Activated T-cell treated with anti-CD3 and anti-CD28 coated beads, Interleukin-2, amount 50 U/mL, for 1 hour (primary cell): ENCODE measurements around the gene MAT2A.
"Not testable (repeated sequence)": the region's sequence is repeated elsewhere in the genome, so short reads cannot be mapped to it uniquely, and the experiment has no call there.

Experiments used
- DNase-seq: peaks from one replicate; pipeline ENCODE4 v3.0.0-alpha.2; 2020

Gene MAT2A

GRCh38 chr2:85547859-85548607 lies 9.1 kb downstream of the MAT2A start:
- DNase-seq: no peak

GRCh38 chr2:85548608-85548900 lies 9.6 kb downstream of the MAT2A start:
- DNase-seq: no peak

DNA sequence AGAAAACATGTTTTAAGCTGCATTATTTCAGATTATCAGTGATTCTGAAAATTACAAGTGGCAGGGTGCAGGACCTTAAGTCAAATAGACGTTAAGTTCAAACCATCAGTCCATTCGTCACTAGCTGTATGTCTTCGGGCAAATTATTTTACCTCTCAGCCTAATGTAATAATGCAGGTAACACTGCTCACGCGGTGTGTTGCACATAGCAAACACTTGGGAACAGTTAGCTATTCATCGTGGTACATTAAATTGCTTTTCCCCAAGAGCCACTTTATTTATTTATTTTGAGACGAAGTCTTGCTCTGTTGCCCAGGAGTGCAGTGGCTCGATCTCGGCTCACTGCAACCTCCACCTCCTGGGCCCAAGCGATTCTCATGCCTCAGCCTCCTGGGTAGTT lies 10.1 kb downstream of the MAT2A start:
- no peak for DNase-seq

DNA sequence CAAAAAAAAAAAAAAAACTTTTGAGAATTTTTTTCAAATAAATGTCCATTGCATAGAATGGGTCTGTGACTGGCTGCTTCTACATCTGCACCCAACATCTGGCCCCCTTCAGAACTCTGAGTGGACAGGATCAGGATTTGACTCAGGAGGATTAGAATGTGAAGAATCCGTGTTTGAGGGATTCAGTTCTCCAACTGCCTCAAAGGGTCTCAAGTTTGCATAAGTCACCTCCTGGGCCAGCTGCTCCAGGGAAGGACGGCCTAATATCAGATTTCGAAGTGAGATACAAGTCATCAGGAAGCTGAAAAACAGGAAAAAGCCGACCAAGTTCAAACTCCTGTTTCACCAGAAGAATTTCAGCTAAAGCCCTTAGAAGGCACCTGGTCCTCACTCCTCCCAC lies 10.9 kb downstream of the MAT2A start:
- DNase-seq: no peak

- DNase-seq: no peak
Measured at GRCh38 chr2:85550486-85550885, 11.5 kb downstream of the MAT2A start.

DNA sequence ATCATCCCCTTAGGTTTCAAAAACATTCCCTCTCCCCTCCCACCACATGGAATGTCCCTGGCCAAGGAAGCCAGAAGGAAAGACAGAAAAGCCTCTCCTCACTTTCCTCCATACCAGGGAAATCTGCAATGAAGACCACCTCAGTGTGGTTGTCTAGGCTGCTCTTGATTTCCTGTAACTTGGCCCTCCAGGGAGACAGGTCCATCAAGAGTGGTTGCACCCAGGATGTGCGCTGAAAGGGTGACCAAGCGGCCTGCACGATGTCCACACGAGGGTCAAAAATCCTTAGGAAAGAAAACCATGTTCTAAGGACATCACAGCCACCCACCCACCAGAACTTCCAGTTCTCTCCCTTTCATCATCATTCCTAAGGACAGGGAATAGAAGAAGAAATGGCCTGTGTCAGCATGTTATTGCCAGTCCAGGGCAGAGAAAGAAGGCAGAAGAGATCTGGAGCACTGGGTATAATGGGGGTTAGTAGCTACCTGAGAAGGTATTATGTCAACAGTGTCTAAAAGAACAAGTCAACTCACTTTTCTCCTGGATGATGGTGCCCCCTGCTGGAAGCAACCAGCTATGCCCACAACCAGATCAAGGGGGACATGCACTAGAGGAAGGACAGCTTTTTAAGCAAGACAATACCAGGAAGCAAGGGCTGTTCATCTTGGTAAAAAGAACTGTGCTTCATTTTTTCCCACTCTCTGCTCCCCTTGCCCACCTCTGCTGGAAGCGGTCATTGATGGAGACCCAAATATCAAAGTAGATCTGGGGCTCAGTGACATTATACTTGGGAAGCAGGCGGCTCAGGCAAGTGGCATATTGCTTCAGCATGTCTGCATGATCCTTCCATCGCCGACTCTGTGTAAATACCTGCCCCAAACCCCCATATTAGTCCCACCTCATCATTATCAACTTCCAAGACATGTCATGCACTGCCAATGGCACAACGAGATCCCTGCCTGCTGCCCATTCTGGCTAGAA lies 13.0 kb downstream of the MAT2A start:
- peak; percentile 88 for DNase-seq

DNA sequence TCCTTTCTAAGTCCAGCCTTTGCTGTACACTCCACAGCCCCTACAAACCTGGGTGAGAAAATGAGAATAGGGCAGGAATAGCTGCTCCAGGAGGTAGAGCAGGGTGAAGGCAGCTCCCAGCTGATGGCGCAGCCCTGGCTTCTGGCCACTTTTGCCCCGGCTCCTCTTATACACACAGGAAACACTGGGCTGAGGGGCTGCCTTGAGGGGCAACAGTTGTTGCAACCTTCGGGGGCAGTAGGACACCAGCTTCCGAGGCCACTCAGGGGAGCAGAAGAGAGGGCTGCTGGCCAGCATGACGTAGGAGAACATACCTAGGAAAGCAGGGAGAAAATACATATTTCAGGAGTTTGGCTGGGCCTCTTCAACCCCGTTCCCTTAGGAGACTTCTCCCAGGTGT lies 14.2 kb downstream of the MAT2A start:
- DNase-seq: no peak

- DNase-seq: no peak
Measured at GRCh38 chr2:85554980-85555612, 16.1 kb downstream of the MAT2A start.

- no peak for DNase-seq
Measured at GRCh38 chr2:85557130-85557529, 18.2 kb downstream of the MAT2A start.

DNA sequence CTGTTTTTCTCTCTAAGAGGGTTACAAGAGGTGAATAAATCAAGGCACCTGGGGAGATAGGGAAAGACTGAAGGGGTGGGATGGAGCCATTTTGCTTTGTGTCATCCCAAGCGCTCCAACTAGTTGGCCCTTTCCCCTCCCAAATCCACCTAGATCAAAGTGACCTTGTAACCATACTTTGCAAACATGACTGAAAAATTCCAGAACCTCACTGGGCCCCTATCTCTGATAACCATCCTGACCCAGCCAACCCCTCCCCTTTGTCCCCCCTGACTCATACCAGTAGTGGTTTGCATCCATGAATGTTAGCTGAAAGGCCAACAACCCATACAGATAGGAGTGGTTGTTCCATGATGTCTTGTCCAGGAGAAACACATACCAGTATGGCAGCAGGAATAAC lies 19.2 kb downstream of the MAT2A start:
- no peak for DNase-seq

GRCh38 chr2:85560403-85560726 lies 21.4 kb downstream of the MAT2A start:
- DNase-seq: not testable (repeated sequence)

DNA sequence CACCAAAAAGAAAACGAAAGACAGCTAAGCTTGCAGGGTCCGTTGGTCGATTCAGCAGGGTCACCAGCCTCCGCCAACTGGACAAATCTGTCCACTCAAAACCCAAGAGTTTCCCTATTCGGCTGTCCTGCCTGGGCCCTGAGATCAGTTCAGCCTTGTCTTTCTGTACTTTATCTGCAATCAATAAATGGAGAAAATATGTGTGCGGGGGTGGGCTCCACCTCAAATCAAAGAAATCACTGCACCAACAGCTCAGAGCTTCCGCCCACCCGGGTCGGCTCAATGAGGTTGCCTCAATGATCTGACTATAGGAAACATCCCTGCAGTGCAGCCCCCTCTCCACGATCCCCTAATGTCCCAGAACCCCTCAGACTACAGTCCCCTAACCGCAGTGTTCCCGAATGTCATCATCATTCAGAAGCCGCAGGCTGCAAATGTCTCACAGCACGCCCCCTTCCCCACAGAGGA lies 21.9 kb downstream of the MAT2A start:
- DNase-seq: no peak

GRCh38 chr2:85561280-85562212 lies 22.6 kb downstream of the MAT2A start, which contains the start of gene GGCX:
GGCX (minus strand) TSS chr2:85561493; CDS start chr2:85561428, 65 bp downstream.
- peak; percentile 97 for DNase-seq

GRCh38 chr2:85564144-85564563 lies 25.2 kb downstream of the MAT2A start:
- no peak for DNase-seq

- no peak for DNase-seq
Measured at GRCh38 chr2:85566265-85566664, 27.3 kb downstream of the MAT2A start.

DNA sequence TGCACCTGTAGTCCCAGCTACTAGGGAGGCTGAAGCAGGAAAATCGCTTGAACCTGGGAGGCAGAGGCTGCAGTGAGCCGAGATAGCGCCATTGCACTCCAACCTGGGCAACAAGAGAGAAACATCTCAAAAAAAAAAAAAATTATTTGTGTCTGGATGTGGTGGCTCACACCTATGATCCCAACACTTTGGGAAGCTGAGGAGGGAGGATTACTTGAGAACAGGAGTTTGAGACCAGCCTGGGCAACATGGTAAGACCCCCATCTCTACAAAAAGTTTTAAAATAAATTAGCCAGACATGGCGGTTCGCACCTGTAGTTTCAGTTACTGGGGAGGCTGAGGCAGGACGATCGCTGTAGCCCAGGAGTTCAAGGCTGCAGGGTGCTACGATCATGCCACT lies 36.8 kb downstream of the MAT2A start:
- no peak for DNase-seq

DNA sequence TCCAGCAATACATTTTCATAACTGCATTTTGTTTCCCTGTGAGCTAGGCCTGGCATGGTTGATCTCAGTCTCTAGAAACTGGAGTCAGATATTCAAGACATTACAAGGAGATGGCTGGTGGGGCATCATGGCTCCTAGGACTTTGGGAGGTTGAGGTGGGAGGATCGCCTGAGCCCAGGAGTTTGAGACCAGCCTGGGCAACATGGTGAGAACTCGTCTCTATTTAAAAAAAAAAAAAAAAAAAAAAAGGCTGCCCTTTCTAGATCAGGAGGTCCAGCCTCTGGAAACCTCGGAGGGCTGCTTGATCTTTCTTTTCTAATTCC lies 38.1 kb downstream of the MAT2A start:
- no peak for DNase-seq

DNA sequence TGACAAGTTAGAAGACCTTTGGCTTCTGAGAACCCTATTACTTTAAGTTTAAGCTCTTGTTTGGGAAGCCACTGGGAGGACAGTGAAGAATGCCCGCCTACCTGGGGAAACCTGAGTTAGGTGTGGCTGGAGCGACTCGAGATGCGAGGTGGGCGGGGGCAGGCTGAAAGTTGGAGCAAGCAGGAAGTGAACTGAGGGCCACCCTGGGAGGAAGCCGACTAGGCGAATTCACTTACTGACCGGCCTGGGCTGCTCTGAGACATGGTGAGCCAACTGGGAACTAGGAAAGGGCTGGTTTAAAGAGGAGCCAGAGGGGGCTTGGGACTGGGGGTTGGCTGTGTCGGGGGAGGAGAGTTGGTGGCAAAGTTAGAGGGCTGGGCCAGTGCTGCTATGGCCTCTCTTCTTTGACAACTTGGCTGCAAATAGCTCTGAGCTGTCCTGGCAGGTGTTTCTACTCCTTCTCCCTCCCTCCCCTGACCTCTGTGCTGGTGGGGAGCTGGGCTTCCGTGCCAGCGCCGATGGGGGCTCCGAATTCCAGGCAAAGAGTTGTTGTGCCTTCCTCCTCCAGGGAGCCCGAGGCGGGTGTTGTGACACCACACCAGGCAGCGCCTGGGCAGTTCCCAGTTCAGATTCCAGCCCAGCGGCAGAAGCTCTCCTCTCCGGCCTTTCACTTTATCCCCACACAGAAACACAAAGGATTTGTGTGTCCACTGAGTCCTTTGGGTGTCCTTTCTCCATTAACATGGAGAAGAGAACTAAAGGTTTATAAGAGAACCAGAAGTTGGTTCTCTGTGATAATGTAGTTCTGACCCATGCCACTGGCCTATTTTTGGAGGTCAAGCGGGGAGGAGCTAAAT lies 38.6 kb downstream of the MAT2A start, which contains the start of gene VAMP8:
TSS of gene VAMP8 (plus strand) at position 201 of the 857 bp plus-strand sequence. CDS start at position 262, 61 bp downstream.
- peak; percentile 65 for DNase-seq

DNA sequence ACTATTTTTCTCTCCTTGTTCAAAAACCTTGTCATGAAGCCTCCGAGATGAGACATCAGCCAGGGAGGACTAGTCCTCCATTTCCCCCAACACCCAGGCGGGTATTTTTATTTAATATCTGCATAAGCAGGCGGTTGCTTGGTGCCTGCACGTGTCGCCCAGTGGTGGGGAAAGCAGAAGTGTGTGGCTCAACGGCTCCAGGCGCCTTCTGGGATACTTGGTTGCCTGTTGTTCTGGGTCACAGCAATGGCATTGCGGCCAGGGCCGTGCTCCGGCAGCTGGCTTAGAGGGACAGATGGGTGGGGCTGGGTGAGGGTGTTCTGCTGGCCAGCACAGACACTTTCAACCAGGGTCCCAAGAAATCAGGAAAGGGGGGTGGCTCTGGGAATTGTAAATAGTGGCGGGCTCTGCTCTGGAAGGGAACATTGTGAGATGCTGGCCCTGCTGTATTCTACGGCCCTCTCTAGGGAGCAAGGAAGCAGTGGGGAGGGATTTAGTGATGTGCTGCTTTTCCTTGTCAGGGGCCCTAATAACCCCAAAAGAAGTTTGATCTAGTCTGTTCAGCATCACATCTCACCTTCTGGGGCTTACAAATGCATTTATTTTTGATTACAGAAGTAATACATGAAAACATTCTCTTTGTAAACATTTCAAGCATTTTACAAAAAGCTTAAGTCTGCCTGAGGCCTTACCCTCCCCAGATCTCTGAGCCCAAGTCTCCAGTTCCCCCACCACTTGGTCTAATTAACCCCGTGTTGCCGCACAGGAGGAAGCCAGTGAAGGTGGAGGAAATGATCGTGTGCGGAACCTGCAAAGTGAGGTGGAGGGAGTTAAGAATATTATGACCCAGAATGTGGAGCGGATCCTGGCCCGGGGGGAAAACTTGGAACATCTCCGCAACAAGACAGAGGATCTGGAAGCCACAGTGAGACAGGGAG lies 39.5 kb downstream of the MAT2A start:
- DNase-seq: no peak

DNA sequence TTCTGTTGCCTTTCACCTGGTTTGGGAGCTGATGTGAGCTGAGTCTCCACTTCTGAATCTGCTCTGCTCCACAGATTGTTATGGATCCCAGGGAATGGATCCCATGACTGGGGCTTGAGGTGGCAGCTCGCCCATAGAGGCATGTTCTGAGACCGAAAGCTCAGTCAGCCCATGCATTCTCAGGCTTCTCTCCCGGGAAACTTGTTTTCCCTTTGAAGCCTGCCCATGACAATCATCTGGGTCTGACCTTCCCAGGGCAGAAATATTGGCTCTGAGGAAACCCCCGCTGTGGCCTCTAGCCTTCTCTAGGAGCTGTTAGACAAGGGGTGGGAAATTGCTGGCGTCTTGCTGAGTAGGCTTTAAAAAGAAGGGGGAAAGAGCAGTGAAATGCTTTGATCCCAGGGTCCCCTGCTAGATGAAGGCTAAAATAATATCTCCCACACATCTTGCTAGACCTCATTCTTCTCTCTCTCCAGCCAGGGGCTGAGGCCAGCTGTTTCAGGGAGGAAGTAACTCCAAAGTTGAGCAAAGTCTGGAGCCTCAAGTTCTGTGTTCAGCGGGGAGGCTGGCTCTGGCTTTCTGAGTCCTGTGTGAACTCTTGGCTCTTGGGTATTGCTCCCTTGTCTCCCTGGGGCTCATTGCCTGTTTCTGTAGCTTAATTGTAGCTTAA lies 40.4 kb downstream of the MAT2A start:
- DNase-seq: no peak
